Retinal pigment epithelial cell (primary cell): ENCODE results near the gene MYO1C.
"Not testable (repeated sequence)": the region's sequence is repeated elsewhere in the genome, so short reads cannot be mapped to it uniquely, and the experiment has no call there.

Source experiments
- DNase-seq: peaks from one replicate; pipeline ENCODE4 v3.0.0-alpha.2; 2010; ENCODE audit warnings: low read depth
- H3K4me3 ChIP-seq: 2 replicates; pipeline ENCODE4 v1.5.1; 2011; ENCODE audit warnings: mild to moderate bottlenecking, low read length, control low read depth, moderate library complexity
- TF ChIP-seq, protein P1 (sequence below): conservative IDR thresholded peaks from 2 replicates; pipeline ENCODE4 v1.5.1; 2011; ENCODE audit warnings: low read depth, low read length, control low read depth, inconsistent platforms

The MYO1C gene

DNA sequence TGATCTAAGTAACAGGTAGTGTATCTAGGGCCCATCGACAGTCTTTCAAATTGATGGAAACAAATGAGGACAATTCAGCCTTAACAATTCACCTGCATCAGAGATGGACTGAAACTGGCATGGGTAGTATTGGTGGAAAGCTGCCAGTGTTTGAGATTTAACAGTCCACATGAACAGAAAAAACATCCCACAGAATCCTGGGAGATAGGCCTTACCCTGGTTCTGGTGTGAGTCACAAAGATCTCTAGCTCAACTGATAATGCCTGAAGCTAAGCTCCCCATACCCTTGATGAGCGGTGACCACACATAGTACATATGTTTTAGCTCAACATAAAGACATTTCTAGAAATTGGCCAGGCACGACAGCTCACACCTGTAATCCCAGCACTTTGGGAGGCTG lies 58.3 kb downstream of the MYO1C start:
- TF ChIP-seq, protein P1, sequence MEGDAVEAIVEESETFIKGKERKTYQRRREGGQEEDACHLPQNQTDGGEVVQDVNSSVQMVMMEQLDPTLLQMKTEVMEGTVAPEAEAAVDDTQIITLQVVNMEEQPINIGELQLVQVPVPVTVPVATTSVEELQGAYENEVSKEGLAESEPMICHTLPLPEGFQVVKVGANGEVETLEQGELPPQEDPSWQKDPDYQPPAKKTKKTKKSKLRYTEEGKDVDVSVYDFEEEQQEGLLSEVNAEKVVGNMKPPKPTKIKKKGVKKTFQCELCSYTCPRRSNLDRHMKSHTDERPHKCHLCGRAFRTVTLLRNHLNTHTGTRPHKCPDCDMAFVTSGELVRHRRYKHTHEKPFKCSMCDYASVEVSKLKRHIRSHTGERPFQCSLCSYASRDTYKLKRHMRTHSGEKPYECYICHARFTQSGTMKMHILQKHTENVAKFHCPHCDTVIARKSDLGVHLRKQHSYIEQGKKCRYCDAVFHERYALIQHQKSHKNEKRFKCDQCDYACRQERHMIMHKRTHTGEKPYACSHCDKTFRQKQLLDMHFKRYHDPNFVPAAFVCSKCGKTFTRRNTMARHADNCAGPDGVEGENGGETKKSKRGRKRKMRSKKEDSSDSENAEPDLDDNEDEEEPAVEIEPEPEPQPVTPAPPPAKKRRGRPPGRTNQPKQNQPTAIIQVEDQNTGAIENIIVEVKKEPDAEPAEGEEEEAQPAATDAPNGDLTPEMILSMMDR: no peak
- peak; percentile 48 for DNase-seq
- no peak overlapping the region for H3K4me3 ChIP-seq

DNA sequence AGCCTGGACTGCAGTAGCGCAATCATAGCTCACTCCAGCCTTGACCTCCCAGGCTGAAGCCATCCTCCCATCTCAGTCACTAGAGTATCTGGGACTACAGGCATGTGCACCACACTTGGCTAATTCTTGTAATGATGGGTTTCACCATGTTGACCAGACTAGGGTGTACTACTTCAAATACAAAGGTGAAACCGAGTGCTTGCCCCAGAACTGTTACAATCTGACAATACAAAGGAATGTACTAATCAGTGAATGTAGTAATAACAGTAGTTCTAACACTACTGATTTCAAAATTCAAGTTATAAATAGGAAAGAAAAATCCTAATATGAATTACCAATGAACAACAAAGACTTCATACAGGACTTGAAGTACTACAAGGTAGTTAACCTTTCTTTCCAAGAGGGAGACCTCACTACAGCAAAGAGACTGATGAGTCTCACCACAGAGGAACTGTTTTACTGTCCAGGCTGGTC lies 60.8 kb downstream of the MYO1C start:
- DNase-seq: no peak
- TF ChIP-seq, protein P1: no peak
- no peak overlapping the region for H3K4me3 ChIP-seq

DNA sequence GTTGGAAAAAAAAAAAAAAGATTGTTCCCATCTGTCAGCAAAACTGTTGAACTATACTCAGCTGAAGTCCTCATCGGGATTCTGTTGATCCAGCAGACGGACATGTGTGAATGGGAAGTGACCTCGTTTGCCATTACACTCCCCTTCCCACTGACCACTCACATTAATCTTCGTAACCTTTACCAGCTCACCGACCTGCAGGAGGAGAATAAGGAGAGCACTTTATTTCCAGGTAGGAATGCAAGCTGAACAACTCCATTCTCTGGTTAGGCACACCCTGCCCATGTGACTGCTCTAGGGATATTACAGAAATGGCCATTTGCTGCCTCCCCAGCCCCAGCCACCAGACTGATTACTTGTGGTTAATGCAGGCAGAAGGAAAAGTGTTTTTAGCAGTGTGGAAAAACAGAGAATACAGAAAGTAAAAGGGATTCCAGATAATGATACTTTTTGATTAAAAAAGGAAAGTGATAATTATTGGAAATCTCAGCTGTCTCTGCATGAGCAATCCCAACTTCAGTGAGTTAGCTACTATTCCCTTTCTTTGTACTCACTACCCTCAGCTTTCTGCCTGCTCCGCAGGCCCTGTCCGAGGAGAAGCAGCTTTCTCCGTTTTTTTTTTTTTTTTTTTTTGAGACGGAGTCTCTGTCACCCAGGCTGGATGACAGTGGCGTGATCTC lies 68.9 kb downstream of the MYO1C start:
- TF ChIP-seq, protein P1: no peak
- no peak overlapping the region for H3K4me3 ChIP-seq
- no peak for DNase-seq

DNA sequence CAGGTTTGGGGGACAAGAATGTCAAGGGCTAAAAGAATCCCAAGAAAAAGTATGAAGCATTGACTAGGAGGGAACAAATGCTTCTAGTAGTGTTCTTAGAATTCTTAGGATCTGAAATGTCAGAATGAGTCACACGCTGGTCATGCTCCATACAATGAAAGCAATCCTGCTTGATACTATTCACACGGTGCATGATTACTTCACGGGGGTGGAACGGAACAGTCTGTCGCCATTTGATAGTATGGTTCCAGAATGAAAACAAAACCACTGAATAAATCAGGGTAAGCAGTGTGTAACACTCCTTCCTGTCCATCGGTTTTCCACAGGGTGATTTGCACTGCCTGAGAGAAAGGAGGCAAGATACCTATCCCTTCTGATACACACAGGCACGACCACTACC lies 69.6 kb downstream of the MYO1C start:
- TF ChIP-seq, protein P1: no peak
- no peak overlapping the region for H3K4me3 ChIP-seq
- DNase-seq: peak; percentile 87

DNA sequence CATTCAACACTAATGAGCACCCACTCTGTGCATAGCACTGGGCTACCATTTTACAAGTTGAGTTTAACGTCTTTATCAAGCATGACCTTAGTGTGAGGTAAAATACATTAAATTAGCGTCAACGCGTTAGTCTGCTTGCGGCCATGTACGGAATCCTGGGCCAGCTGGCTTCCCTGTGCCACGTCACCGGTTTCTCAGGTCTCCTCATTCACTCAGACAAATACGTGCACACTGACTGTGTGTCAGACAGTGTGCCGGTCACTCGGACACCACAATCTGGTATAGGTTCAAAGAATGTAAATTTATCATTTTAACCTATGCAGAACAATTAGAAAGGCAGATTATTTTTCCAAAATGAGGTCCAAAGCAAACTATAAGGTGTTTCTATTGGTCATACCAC lies 71.0 kb downstream of the MYO1C start:
- H3K4me3 ChIP-seq: no peak overlapping the region
- no peak for DNase-seq
- TF ChIP-seq, protein P1: no peak

DNA sequence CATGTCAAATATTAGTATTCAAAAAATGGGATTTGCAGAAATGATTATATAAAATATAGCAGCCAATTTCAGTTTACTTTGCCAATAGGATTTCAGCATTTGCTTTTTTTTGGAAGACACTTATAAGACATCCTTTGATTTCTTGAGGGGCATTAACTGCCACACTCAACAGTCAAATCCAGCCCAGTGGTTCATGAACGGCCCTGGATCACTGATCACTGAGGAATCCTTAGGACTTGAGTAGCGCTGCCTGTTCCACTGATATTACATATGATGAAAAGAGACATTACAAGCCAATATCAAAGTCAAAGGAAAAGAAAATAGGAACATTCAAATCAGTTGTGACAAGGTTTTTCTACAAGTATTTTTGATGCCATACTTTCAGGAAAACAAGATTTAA lies 71.5 kb downstream of the MYO1C start:
- no peak for DNase-seq
- no peak overlapping the region for H3K4me3 ChIP-seq
- TF ChIP-seq, protein P1: no peak

DNA sequence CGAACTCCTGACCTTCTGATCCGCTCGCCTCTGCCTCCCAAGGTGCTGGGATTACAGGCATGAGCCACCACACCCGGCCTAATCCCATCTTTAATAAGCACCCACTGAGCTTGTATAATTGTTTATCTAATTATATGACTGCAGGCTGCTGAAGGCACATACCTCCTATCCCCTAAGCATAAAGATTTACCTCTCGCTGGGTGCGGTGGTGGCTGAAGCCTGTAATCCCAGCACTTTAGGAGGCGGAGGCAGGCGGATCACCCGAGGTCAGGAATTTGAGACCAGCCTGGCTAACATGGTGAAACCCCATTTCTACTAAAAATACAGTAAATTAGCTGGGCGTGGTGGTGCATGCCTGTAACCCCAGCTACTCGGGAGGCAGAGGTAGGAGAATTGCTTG lies 72.3 kb downstream of the MYO1C start:
- DNase-seq: no peak
- TF ChIP-seq, protein P1: no peak
- H3K4me3 ChIP-seq: no peak overlapping the region

DNA sequence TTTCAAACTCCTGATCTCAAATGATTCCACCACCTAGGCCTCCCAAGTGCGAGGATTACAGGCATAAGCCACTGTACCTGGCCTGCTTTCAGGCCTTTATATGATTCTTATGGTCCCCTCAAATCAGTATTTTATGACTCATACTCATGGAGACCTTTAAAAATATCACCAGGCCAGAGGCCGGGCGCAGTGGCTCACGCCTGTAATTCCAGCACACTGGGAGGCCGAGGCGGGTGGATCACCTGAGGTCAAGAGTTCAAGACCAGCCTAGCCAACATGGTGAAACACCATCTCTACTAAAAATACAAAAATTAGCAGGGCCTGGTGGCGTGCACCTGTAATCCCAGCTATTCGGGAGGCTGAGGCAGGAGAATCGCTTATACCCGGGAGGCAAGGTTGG lies 74.0 kb downstream of the MYO1C start:
- not testable (repeated sequence) for DNase-seq, H3K4me3 ChIP-seq
